ENCODE measurements around the gene GADD45B.
A peak's percentile ranks its signal among the peaks of the same experiment; 100 is the strongest.
"Not testable (repeated sequence)": the region's sequence is repeated elsewhere in the genome, so short reads cannot be mapped to it uniquely, and the experiment has no call there.

Gene GADD45B

DNA sequence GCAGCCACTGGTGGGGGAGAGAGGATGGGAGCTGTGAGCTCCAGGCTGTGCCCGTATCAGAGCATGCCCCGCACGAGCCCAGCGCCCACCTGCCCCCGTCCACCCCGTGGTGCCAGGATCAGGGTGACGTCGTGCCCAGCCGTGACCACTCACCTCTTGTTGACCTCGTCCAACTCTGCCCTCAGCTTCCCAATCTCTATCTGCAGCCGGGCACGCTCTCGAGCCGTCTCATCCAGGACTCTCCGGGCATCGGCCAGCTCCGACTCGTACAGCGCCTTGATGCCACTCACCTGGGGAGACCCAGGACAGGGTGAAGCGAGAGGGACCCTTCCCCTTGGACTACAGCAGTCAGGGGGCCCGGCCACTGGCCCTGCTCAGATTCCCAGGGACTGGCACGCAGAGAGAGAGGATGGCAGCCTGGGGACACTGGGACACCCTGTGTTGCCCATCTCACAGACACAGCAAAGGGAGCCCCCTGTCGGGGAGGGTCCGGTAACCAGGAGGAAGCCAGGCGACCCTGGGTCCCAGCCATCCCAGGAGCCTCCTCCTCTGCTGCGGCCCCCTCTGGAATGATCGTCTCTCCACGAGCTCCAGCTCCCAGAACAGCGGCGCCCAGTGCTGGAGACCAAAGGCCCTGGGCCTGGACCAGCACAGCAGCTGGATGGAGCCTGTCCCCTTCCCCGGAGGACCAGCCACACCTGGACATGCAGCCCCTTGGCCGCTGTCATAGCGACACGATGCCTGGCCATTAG, 31.5 kb upstream of the GADD45B start:
- no peak for DNase-seq

DNA sequence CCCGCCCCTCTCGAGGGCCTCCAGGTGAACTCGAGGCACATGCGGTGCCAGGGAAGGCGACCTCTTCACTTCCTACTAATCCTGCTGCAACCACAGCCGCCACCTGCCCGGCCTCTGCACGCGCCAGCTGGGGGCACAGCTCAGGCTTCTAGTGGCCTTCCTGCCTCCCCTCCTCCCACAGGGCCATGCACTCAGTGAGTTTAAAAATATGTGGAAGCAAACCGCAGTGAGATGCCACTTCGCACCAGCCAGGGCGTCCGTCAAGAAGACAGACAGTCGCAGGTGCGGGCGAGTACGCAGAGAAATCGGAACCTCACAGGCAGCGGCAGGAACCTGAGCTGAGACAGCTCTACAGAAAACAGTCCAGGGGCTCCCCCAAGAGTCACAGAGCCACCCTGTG, 29.5 kb upstream of the GADD45B start:
- DNase-seq, result no peak

DNA sequence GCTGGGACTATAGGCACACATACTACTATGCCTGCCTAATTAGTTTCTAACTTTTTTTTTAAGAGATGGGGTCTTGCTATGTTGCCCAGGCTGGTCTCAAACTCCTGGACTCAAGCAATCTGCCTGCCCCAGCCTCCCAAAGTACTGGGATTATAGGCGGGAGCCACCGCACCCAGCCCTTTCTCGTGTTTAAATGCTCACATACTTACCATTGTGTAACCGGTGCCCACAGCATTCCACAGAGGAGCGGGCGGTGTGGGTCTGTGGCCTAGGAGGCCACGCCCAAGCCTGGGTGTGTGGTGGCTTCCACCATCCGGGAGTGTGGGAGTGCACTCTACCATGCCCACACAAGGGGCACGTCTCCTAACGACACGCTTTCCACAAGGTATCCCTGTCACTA, 26.9 kb upstream of the GADD45B start:
- no peak for DNase-seq

DNA sequence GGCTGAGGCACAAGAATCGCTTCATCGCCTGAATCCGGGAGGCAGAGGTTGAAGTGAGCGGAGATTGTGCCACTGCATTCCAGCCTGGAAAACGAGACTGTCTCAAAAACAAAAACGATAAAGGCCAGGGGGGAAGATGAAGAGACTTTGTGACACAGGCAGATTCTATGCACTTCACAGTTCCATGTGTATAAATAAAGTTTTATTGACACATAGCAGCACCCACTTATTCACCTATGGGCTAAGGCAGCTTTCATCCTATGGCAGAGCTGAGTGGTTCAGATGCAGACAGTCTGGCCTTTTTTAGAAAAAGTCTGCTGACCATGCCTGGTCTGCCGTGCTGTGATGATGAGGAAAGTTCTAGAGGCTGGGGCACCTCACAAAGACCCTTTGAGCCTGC, 24.8 kb upstream of the GADD45B start:
- no peak for DNase-seq

DNA sequence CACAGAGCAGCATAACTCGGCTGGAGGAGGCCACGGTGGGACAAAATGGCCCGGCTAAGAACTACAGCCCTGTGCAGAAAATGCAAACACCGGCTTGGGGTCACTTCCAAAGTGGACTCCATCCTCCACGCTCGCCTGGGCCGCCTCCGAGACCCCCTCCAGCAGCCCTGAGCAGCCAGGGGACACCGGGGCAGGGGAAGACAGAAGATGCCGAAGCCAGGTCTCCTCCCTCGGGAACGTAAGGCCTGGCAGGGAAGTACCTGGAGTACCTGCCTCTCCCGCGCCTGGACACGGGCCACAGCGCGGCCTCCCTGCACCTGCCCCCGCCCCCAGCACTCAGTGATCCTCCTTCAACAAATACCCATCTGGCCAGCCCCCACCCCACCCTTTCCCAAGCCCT, 24.2 kb upstream of the GADD45B start:
- DNase-seq, result no peak

DNA sequence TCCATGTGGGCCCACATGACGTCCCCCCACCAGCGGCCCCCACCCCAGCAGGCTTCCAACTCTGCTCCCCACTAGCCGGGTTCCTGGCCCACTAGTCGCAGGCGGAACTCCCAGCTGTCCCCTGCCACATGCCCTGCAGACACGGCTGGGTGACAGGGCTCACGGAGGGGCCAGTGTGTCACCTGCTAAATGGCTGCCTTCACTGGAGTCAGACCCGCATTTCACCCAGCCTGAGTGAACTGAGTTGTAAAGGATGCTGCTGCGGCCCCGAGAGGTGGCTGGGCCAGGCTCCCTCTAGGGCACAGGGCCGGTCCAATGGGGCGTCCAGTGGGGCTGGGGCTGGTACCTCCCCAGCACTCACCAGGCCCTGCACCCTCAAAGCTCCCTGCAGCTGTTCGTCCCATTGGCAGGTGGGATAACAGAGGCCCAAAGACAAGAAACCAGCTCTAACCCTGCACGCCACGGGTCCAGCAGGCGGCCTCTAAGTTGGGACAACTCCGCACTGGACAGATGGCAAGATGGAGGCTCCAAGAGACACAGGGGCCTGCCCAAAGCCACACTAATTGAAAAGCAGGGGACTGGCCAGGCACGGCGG, 22.4 kb upstream of the GADD45B start:
- no peak for DNase-seq

DNA sequence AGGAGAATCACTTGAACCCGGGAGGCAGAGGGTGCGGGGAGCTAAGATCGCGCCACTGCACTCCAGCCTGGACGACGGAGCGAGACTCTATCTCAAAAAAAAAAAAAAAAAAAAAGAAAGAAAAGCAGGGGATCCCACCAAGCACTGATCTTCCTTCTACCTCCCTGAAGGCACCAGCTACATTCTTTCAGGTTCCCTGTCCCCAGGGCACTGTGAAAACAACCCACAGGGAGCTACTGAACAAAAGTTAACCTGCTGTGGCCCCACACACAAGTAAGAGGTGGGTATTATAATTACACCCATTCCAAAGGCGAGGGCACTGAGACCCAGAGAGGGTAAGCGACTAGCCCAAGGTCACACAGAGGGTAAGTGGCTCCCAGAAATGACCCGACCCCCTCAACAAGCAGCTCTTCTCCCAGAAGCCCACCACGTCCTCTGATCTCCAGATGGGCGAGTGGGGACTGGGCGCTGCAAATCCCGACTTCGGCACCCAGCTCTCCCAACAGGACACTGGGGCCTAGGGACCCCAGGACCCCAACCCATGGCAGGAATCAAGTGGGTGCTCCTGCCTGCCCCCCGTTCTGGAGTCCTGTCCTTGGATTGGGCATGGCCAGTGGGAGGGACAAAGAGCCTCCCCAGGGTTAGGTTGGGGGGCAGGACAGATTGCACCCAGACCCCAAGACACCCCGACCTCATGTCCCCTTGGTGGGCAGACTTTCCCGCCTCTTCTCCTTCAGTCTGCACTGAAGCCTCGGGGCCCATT, 21.5 kb upstream of the GADD45B start:
- DNase-seq, result no peak

DNA sequence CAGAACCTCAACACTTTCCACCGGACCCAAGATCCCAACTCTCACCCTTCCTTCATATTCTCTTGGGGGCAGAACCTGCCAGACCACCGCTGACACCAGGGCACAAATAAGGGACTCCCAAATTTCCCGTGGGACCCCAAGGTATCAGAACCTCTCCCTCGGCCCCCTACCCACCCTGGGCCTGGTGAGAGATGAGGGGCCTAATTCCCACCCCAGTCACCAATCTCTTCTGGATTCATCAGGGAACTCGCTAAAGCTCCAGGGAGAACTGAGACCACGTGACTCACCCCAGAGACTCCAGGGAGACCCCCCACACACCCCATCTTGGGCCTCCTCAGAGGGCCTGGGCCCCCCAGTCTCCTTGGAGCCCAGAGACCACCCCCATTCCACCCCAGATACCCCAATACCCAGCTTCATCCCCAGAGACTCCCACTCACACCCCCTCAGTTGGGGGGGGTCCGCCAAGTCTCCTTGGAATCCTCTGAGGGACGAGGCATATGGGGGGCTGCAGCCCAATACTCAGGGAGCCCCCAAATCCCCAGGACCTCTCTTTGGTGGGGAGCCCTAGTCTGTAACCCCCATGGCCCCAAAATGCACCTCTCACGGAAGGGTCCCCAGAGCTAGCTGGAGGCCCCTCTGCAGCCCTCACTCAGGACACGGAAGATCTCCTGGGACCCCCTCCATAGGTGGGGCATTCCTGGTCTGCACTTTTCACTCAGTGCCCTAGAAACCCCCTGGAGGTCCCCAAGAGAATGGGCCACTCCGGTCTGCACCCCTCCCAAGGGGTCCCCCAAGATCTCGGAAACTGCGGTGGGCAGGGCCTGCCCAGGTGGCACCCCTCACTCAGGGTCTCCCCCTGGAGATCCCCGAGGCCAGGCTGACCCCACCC, 20.7 kb upstream of the GADD45B start:
- no peak for DNase-seq

DNA sequence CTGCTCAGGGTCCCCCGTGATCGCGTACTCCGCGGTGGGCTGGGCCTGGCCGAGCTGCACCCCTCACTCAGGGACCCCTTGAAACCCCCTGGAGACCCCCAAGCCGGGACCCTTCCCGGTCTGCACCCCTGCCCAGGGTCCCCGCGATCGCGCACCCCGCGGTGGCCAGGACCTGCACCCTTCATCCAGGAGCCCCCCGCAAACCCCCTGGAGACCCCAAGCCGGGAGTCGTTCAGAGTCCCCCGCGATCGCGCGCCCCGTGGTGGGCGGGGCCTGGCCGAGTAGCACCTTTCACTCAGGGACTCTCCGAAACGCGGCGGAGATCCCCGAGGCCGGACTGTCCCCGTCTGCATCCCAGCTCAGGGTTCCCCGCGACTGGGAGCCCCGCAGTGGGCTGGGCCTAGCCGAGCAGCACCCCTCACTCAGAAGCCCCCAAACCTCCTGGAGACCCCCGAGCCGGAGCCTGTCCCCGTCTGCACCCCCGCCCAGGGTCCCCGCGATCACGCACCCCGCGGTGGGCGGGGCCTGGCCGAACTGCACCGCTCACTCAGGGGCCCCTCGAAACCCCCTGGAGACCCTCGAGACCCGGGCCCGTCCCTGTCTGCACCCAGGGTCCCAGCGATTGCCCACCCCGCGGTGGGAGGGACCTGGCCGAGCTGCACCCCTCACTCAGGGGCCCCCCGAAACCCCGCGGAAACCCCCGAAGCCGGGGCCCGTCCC, 19.9 kb upstream of the GADD45B start:
- peak; percentile 56 to 63 for DNase-seq

DNA sequence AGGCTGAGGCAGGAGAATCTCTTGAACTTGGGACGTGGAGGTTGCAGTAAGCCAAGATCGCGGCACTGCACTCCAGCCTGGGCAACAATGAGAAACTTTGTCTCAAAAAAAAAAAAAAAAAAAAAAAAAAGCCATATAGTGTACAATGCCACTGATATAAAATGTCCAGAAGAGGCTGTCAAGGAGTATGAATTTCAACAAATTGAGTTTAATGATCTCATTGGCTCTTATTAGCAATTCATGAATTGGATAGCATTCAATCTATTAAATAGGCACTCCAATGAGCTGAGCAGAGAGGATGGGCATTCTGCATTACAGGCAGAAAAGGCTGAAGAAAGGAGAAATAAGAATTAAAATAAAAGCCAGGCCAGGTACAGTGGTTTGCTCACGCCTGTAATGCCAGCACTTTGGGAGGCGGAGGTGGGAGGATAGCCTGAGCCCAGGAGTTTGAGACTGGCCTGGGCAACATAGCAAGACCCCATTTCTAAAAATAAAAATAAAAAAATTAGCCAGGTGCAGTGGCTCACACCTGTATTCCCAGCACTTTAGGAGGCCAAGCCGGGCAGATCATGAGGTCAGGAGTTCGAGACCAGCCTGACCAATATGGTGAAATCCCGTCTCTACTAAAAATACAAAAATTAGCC, 18.4 kb upstream of the GADD45B start:
- no peak for DNase-seq

DNA sequence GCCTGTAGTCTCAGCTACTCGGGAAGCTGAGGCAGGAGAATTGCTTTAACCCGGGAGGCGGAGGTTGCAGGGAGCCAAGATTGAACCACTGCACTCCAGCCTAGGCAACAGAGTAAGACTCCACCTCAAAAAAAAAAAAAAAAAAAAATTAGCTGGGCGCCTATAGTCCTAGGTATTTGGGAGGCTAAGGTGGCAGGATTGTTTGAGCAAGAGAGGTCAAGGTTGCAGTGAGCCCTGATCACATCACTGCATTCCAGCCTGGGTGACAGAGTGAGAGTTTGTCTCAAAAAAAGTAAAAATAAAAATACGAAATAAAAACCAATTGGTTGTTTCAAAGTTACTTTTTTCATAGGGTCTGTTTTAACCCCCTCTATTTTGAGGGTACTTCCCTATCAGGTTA, 17.9 kb upstream of the GADD45B start:
- no peak for DNase-seq

DNA sequence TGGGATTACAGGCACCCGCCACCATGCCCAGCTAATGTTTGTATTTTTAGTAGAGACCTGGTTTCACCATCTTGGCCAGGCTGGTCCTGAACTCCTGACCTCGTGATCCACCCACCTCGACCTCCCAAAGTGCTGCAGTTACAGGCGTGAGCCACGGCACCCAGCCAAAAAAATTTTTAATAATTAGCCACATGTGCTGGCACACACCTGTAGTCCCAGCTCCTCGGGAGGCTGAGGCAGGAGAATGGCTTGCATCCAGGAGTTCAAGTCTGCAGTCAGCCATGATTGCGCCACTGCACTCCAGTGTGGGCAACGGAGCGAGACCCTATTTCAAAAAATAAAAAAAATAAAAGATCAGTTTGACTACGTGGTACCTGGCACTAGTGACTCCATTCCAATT, 17.2 kb upstream of the GADD45B start:
- not testable (repeated sequence) for DNase-seq

DNA sequence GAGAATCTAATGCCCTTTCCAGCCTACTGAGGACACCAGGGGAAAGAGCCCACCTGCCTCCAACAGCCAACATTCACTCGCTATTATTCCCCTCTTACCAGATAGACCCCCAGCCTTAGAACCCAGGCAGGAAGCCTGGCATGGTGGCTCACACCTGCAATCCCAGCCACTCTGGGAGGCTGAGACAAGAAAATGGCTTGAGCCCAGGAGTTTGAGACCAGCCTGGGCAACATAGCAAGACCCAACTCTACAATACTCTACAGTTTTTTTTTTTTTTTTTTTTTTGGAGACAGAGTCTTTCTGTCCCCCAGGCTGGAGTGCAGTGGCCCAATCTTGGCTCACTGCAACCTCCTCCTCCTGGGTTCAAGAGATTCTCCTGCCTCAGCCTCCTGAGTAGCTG, 15.7 kb upstream of the GADD45B start:
- no peak for DNase-seq

DNA sequence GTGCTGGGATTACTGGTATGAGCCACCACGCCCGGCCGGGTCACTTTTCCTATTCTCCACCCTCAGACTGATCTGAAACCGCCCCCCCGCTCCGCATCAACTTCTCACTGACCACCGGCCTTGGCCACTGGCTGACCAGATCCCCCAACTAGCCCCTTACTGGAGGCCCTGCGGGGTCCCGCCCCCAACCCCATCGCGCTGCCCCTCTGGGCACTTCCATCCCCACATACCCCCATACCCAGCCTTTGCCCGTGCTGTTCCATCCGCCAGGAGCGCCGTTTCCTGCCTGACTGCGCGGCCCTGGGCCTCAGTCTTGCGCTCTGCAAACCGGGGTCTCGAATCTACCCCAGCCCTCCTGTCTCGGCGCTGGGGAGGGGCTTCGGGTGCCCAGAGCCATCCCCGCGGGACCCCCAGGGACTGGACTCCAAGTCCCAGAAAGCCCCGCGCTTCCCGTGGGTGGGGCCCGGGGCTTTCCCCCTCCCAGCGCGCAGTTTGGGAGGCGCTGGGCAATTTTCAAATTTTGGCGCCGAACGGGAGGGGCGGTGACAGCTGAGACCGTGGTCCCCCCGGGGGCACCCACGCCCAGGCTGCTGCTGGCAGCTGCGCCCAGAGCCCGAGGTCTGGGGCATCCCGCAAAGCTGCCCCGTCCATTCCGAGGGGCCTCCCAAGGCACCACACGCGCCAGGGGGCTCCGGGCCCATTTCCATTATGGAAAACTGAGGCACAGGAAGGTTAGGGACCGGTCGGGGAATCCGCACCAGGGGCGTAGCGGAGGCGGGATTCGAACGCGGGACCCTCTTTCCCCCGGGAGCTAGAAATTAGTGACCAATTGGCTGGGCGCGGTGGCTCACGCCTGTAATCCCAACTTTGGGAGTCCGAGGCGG, 13.9 kb upstream of the GADD45B start:
- DNase-seq, result peak; percentile 83 to 85

DNA sequence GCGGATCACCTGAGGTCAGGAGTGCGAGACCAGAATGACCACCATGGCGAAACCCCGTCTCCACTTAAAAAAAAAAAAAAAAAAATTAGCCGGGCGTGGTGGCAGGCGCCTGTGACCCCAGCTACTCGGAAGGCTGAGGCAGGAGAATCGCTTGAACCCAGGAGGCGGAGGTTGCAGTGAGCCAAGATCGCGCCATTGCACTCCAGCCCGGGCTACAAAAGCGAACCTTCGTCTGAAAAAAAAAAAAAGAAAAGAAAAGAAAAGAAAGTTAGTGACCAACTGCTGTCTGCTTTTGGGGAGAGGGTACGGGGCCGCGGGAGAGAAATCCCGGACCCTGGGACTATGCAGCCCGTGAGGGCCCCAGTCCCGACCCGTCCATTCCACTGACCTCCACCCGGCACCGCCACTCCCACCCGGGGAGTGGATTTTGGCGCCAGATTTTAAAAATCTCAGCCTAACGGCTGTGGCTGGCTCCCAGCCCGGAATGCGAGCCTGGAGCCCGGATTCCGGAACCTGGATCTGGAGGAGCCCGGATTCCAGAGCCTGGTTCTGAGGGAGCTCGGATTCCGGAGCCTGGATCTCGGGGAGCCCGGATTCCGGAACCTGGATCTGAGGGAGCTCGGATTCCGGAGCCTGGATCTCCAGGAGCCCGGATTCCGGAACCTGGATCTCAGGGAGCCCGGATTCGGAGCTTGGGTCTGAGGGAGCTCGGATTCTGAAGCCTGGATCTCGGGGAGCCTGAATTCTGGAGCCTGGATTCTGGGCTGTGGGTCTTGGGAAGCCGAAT, 13.1 kb upstream of the GADD45B start:
- DNase-seq, result no peak

DNA sequence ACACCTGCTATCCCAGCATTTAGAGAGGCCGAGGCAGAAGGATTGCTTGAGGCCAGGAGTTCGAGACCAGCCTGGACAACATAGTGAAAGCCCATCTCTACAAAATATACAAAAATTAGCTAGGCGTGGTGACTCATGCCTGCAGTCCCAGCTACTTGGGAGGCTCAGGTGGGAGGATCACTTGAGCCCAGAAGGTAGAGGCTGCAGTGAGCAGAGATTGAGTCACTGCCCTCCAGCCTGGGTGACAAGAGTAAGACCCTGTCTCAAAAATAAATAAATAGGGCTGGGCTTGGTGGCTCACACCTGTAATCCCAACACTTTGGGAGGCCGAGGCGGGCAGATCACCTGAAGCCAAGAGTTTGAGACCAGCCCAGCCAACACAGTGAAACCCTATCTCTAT, 12.2 kb upstream of the GADD45B start:
- not testable (repeated sequence) for DNase-seq

DNA sequence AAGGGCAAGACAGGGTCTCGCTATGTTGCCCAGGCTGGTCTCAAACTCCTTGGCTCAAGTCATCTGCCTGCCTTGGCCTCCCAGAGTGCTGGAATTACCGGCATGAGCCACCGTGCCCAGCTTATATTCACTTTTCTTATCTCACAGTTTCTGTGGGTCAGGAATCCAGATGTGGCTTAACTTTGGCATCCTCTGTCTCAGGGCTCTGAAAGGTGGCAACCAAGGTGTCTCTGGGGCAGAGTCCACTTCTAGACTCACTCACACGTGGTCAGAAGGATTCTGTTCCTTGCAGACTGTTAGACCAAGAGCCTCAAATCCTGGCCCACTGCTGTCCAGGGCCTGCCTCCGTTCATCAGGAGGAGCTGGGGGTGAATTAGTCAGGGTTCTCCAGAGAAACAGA, 11.5 kb upstream of the GADD45B start:
- DNase-seq, result no peak

DNA sequence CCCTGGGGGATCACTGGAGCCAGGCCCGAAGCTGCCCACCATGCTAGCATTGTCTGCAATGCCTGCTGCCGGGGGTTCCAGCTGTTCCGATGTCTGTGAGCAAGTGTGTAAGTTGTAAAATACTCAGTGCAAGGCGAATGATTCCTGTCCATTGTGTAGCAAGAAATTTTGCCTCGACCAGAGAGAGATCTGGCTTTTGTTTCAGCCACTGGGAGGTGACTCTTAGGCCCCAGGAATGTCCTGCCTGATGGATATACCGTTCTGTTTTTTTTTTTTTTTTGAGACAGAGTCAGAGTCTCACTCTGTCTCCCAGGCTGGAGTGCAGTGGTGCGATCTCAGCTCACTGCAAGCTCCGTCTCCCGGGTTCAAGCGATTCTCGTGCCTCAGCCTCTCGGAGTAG, 7.3 kb upstream of the GADD45B start:
- DNase-seq, result no peak

DNA sequence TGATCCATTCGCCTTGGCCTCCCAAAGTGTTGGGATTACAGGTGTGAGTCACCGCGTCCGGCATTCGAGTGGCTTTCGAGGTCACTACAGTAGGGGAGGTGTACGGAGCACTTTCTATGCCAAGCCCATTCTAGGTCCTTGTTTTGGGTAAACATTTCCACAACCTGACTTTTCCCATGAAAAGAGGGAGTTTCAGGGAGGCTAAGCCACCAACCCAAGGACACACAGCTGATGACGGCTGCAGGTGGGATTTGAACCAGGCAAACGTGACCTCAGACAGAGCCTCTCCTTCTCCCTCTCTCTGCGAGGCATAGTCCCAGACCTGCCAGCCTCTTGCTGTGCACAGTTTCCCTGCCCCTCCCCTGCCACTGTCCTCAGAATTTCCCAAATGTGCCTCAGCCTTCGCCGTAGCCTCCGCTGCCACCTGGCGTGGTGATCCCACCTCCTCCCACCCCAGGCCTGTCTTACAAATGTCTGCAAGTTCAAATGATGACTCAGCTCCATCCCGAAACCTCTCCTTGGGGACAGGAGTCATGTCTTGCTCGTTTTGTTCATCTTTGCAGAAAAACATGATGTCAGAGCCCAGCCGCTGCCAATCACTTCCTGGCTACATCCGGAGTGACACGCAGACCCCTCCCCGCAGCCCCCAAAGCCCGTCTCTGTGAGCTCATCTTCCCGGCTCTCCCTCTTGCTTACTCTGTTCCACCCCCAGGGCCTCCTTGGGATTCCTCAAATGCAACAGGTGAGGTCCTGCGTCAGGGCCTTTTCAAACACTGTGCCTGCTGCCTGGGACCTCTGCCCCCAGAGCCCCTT, 6.6 kb upstream of the GADD45B start:
- peak; percentile 47 to 66 for DNase-seq
